Mesothelial cell of epicardium (in vitro differentiated cells): ENCODE measurements around the gene HGS. TPM values are rescaled to one million over a fixed set of nuclear protein-coding genes. Genes with fewer than 3 reads are reported as not detected.

Source experiments
- DNase-seq, 2 experiments: peaks; one replicate each; pipeline ENCODE4 v3.0.0; 2021; ENCODE audit warnings: low spot score in 2 of 2; ENCODE audit not compliant: unreplicated experiment in 2 of 2
- H3K27ac Mint-ChIP-seq: 2 replicates; pipeline ENCODE4 v1.8.0; 2021; ENCODE audit warnings: mixed read lengths
- H3K27me3 Mint-ChIP-seq: 2 replicates; pipeline ENCODE4 v1.8.0; 2021; ENCODE audit warnings: low read depth, mixed read lengths
- H3K36me3 Mint-ChIP-seq: 2 replicates; pipeline ENCODE4 v1.8.0; 2021; ENCODE audit warnings: mixed read lengths
- H3K4me1 Mint-ChIP-seq: 2 replicates; pipeline ENCODE4 v1.8.0; 2021; ENCODE audit warnings: mixed read lengths
- H3K4me3 Mint-ChIP-seq: 2 replicates; pipeline ENCODE4 v1.8.0; 2021; ENCODE audit warnings: mild to moderate bottlenecking, moderate library complexity, mixed read lengths
- H3K9me3 Mint-ChIP-seq: 2 replicates; pipeline ENCODE4 v1.8.0; 2021; ENCODE audit warnings: mixed read lengths
- total RNA-seq: library from RNA; stranded (reverse); gene quantifications from 3 replicates; pipeline ENCODE4 v1.2.1, GENCODE V29; 2021
- TF ChIP-seq, protein P1 (sequence below): fragments of 200-600 bp; sonication (generic); IDR thresholded peaks from one replicate; pipeline ENCODE4 v1.5.0; 2021; ENCODE audit warnings: antibody characterized with exemption; ENCODE audit not compliant: unreplicated experiment

HGS gene
- total RNA-seq, 1 donor from 2014 or later: 119 TPM

DNA sequence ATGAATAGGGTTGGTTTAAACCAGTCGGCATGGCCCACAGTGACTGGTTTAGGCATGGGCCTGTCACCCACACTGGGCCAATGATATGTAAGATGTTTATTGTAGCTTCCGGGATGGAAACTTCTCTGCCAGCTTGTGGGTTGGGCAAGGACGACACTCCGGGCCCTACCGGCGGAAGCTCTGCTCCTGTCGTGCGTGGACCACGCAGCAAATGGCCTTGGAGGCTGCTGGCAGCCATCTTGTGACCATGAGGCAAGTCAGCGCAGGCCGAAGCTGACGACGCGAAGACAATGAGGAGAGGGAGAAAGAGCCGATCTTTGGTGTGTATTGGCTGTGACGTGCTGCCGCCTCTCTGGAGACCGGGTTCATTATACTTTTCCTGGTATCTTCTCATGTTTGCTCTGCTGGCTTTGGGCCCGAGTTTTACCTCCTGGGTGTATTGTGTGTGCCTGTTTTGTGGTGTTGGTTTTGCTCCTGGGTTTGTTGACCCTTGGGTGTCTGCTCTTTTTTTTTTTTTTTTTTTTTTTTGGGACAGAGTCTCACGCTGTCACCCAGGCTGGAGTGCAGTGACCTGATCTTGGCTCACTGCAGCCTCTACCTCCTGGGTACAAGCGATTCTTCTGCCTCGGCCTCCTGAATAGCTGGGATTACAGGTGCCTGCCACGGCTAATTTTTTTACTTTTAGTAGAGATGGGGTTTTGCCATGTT lies 43.7 kb downstream of the HGS start:
- TF ChIP-seq, protein P1, sequence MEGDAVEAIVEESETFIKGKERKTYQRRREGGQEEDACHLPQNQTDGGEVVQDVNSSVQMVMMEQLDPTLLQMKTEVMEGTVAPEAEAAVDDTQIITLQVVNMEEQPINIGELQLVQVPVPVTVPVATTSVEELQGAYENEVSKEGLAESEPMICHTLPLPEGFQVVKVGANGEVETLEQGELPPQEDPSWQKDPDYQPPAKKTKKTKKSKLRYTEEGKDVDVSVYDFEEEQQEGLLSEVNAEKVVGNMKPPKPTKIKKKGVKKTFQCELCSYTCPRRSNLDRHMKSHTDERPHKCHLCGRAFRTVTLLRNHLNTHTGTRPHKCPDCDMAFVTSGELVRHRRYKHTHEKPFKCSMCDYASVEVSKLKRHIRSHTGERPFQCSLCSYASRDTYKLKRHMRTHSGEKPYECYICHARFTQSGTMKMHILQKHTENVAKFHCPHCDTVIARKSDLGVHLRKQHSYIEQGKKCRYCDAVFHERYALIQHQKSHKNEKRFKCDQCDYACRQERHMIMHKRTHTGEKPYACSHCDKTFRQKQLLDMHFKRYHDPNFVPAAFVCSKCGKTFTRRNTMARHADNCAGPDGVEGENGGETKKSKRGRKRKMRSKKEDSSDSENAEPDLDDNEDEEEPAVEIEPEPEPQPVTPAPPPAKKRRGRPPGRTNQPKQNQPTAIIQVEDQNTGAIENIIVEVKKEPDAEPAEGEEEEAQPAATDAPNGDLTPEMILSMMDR: no peak
- H3K27me3 Mint-ChIP-seq: peaks cover 7% of the 10 kb centered on the region

DNA sequence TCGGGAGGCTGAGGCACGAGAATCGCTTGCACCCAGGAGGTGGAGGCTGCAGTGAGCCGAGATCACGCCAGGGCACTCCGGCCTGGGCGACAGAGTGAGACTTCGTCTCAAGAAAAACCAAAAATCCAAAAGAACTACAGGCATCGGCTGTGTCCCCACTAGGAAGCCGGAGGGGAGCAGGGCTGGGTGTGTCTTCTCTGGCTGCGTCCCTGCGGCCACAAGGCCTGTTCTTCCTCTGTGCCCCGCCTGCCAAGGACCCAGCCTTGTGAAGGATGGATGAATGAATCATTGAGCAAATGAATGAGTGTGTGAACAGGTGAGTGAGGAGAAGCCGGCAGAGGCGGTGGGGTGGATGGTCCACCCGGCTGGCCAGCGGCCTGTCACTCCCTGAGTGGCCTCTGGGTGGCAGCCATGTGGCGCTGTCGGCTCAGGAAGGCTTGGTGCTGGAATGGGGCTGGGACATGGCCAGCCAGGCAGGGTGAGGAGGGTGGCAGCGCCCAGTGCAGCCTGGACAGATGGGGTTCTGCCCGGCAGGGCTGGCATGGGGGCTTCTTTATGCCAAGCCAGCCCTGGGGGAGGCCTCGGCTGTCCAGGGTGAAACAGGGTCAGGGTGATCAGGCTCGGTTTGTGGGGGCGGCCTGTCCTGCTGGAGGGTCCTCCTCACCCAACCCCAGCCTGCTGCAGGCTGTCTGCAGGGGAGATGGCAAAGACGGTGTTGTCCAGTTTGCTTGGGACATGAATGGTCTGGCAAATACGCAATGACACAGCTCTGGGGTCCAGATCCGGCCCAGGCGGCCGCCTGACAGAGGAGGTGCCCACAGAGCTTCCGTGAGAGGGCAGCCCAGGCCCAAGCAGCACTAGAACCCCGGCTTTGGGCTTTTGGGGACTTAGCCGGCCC lies 49.9 kb downstream of the HGS start:
- no peaks in the 10 kb centered on the region for H3K36me3 Mint-ChIP-seq
- DNase-seq: peak; percentile 62 to 84
- TF ChIP-seq, protein P1: peak; percentile 86
- H3K27ac Mint-ChIP-seq: no peak overlapping the region
- peaks cover 18% of the 10 kb centered on the region for H3K27me3 Mint-ChIP-seq
- no peak overlapping the region for H3K4me3 Mint-ChIP-seq
- peaks cover 20% of the 10 kb centered on the region for H3K4me1 Mint-ChIP-seq
- H3K9me3 Mint-ChIP-seq: no peaks in the 10 kb centered on the region

More for the DNA sequence above, 43.7 kb downstream of the HGS start:
- H3K27ac Mint-ChIP-seq: no peak overlapping the region
- DNase-seq: no peak
- H3K4me3 Mint-ChIP-seq: no peak overlapping the region
- no peaks in the 10 kb centered on the region for H3K36me3 Mint-ChIP-seq
- no peaks in the 10 kb centered on the region for H3K9me3 Mint-ChIP-seq
- peaks cover 16% of the 10 kb centered on the region for H3K4me1 Mint-ChIP-seq

DNA sequence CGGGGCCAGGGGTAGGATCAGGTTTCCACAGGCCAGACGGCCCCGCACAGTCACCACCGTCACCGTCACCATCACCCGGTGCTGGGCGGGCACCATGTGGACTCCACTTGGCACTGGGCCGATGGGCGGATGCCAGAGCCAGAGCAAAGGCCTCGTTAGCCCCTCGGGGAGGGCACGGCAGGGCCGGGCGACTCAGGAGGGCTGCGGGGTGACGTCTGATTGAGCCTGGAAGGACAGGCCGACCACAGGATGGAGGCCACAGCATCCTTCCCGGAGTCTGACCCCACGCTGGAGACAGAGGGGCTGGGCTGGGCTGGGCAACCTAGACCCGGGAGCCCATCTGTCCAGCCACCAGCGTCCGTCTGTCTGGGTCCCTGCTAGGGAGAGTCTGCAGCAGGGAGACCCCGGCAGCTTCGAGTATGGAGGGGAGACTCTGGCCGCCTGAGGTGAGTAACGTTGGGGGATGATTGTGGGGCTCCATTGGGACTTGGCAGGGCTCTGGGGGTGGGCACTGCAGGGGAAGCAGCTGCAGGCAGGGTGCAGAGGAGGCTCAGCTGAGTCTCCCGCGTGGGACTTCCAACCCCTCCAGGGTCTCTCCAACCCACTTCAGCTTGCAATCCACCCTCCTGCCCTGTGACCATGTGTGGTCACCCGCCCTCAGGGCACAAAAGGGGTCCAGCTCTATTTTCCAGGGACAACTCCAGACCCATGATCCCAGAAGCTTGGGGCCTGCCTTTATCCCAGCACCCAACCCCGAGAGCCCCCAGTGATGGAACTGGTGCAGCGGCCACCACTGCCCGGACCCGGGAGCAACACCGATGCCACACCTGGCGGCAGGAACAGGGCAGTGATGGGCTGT lies 50.8 kb downstream of the HGS start:
- no peak for DNase-seq
- Mint-ChIP-seq H3K9me3 (no peaks in the 10 kb centered on the region), H3K27me3 (peaks cover 18% of the 10 kb centered on the region), H3K4me1 (peaks cover 20% of the 10 kb centered on the region), H3K27ac (no peak overlapping the region), H3K4me3 (no peak overlapping the region), H3K36me3 (no peaks in the 10 kb centered on the region)
- TF ChIP-seq, protein P1: no peak

DNA sequence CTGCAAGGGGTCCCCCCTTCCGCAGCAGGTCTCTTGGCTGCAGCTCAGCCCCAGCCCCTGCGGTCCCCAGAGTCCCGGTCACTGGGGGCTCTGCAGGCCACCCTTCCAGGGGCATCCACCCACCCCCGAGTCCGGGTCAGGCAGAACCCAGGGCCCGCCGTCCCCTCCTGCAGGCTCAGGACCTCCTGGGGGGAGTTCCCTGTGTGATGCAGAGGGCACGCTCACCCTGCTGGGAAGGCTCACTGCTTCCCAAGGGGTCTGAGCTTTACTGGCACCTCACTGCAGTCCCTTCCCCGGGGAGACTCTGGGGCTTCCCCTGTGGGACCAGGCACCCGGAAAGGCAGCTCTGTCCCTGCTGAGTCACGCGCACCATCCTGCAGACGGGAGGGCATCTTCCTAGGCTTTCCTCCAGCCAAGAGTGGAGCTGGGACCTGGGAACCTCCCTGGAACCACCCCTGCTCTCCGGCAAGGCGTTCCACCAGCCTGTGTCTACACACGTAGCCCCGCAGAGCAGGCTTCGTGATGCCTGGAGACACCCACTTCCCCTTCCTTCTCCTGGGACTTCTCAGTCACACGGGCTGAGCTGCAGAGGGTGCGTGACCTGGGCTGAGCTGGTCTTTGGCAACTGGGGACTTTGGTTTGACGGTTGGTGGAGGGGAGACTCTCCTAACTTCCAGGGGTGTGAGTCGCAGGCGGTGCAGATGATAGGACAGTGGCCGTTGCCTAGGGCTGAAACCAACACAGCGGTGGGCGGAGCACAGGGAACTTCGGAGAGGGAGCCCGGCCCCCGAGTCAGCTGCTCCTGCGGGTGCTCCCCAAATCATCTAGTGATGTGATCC lies 51.7 kb downstream of the HGS start:
- peaks cover 18% of the 10 kb centered on the region for H3K27me3 Mint-ChIP-seq
- H3K4me1 Mint-ChIP-seq: peaks cover 20% of the 10 kb centered on the region
- TF ChIP-seq, protein P1: no peak
- H3K9me3 Mint-ChIP-seq: no peaks in the 10 kb centered on the region
- DNase-seq: no peak
- H3K4me3 Mint-ChIP-seq: no peak overlapping the region
- H3K36me3 Mint-ChIP-seq: no peaks in the 10 kb centered on the region
- H3K27ac Mint-ChIP-seq: no peak overlapping the region
